ENCODE measurements around the gene WDR64. TPM values are rescaled to one million over a fixed set of nuclear protein-coding genes. Genes with fewer than 3 reads are reported as not detected.

The WDR64 gene
- total RNA-seq, 2 donors from 2014 or later = not detected

GRCh38 chr1:241697640-241698018 is 45.5 kb downstream of the WDR64 start:
- H3K27me3 ChIP-seq (ENCODE audit: control insufficient read depth, insufficient read depth, low read length, poor library complexity, severe bottlenecking) = peaks cover 90% of the 10 kb centered on the region
- H3K9ac ChIP-seq (ENCODE audit: extremely low read depth, low read length, poor library complexity, severe bottlenecking) = no peak overlapping the region
- no peaks in the 10 kb centered on the region for H3K36me3 Mint-ChIP-seq (ENCODE audit: low read depth)
- H3K9me3 Mint-ChIP-seq = no peaks in the 10 kb centered on the region
- no peak for TF ChIP-seq CTCF (conservative IDR thresholded peaks at IDR 0.05)
- peaks cover 36% of the 10 kb centered on the region for H3K27me3 Mint-ChIP-seq (ENCODE audit: insufficient read depth)
- no peaks in the 10 kb centered on the region for H3K9me3 ChIP-seq (ENCODE audit: control insufficient read depth, low read length)
- no peaks in the 10 kb centered on the region for H3K4me1 Mint-ChIP-seq
- no peak overlapping the region for H3K27ac ChIP-seq (ENCODE audit: low read depth, low read length)
- no peak for DNase-seq
- peaks cover 4% of the 10 kb centered on the region for H3K4me1 ChIP-seq (ENCODE audit: control insufficient read depth, insufficient read depth, low read length)
- H3K27ac Mint-ChIP-seq = no peak overlapping the region
- H3K4me3 Mint-ChIP-seq = no peak overlapping the region
- H3K36me3 ChIP-seq (ENCODE audit: control insufficient read depth, insufficient read depth, low read length) = no peaks in the 10 kb centered on the region
- no peak overlapping the region for H3K4me3 ChIP-seq (ENCODE audit: low read length)
- WGBS, 2 experiments (ENCODE audit: insufficient coverage in 1 of 2, insufficient read length in 1 of 2) = 83 to 95% methylated on average over 2 of the region's 2 CpGs

- Histone ChIP-seq H3K9ac (ENCODE audit: extremely low read depth, low read length, poor library complexity, severe bottlenecking) (no peak overlapping the region), H3K4me1 (ENCODE audit: control insufficient read depth, insufficient read depth, low read length) (peaks cover 4% of the 10 kb centered on the region), H3K9me3 (ENCODE audit: control insufficient read depth, low read length) (no peaks in the 10 kb centered on the region), H3K36me3 (ENCODE audit: control insufficient read depth, insufficient read depth, low read length) (no peaks in the 10 kb centered on the region), H3K27me3 (ENCODE audit: control insufficient read depth, insufficient read depth, low read length, poor library complexity, severe bottlenecking) (peaks cover 90% of the 10 kb centered on the region), H3K27ac (ENCODE audit: low read depth, low read length) (no peak overlapping the region), H3K4me3 (ENCODE audit: low read length) (no peak overlapping the region)
- 77 to 86% methylated on average over 2 of the region's 2 CpGs for WGBS, 2 experiments (ENCODE audit: insufficient coverage in 1 of 2, insufficient read length in 1 of 2)
- no peaks in the 10 kb centered on the region for H3K9me3 Mint-ChIP-seq
- H3K4me1 Mint-ChIP-seq = no peaks in the 10 kb centered on the region
- DNase-seq = no peak
- no peaks in the 10 kb centered on the region for H3K36me3 Mint-ChIP-seq (ENCODE audit: low read depth)
- no peak for TF ChIP-seq CTCF (conservative IDR thresholded peaks at IDR 0.05)
- peaks cover 33% of the 10 kb centered on the region for H3K27me3 Mint-ChIP-seq (ENCODE audit: insufficient read depth)
- no peak overlapping the region for H3K4me3 Mint-ChIP-seq
- H3K27ac Mint-ChIP-seq = no peak overlapping the region
Measured at GRCh38 chr1:241698177-241698576, 46.1 kb downstream of the WDR64 start.

GRCh38 chr1:241701483-241702295 is 49.6 kb downstream of the WDR64 start:
- no peaks in the 10 kb centered on the region for H3K36me3 Mint-ChIP-seq (ENCODE audit: low read depth)
- peaks cover 80% of the 10 kb centered on the region for H3K27me3 ChIP-seq (ENCODE audit: control insufficient read depth, insufficient read depth, low read length, poor library complexity, severe bottlenecking)
- WGBS, 2 experiments (ENCODE audit: insufficient coverage in 1 of 2, insufficient read length in 1 of 2) = 86% methylated on average over 1 of the region's 1 CpG; no CpG with 5 or more reads in 1 of the 2 experiments
- no peak overlapping the region for H3K4me3 Mint-ChIP-seq
- no peak overlapping the region for H3K27ac Mint-ChIP-seq
- H3K27me3 Mint-ChIP-seq (ENCODE audit: insufficient read depth) = peaks cover 23% of the 10 kb centered on the region
- H3K36me3 ChIP-seq (ENCODE audit: control insufficient read depth, insufficient read depth, low read length) = no peaks in the 10 kb centered on the region
- no peak overlapping the region for H3K4me3 ChIP-seq (ENCODE audit: low read length)
- no peaks in the 10 kb centered on the region for H3K4me1 ChIP-seq (ENCODE audit: control insufficient read depth, insufficient read depth, low read length)
- no peaks in the 10 kb centered on the region for H3K4me1 Mint-ChIP-seq
- DNase-seq = no peak
- H3K9ac ChIP-seq (ENCODE audit: extremely low read depth, low read length, poor library complexity, severe bottlenecking) = no peak overlapping the region
- peaks cover 2% of the 10 kb centered on the region for H3K9me3 Mint-ChIP-seq
- H3K27ac ChIP-seq (ENCODE audit: low read depth, low read length) = no peak overlapping the region
- no peak for TF ChIP-seq CTCF (conservative IDR thresholded peaks at IDR 0.05)
- no peaks in the 10 kb centered on the region for H3K9me3 ChIP-seq (ENCODE audit: control insufficient read depth, low read length)
